GM23248 (cell line): ENCODE measurements around the gene GAS2.

Source experiments
- EZH2 ChIP-seq: fragments of 200-600 bp; sonication (generic); IDR thresholded peaks from 2 replicates; pipeline ENCODE4 v1.6.1; 2018; ENCODE audit warnings: antibody characterized with exemption, mild to moderate bottlenecking; ENCODE audit not compliant: insufficient read depth, poor library complexity, severe bottlenecking
- EZH2phosphoT487 ChIP-seq: fragments of 200-600 bp; sonication (generic); IDR thresholded peaks from 2 replicates; pipeline ENCODE4 v1.6.1; 2018; ENCODE audit warnings: antibody characterized with exemption, moderate library complexity, mild to moderate bottlenecking, low read depth; ENCODE audit not compliant: insufficient read depth

DNA sequence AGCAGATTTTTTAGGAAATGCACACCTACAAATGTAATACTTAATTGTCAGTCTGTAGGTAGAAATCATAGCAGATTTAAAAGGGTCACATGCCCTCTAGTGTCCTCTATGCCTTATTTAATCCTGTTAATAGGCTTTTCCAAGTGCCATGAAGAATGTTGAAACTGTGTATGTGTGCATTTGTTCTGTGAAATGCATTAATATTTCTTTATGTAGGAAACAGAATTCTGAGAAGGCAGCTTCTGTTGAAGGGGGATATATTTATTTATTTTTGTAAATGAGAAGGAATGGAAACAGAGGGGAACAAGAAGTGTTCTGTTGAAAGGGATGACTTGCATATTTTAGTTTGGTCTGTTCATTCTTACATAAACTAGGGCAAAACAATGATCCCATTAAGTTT is 112.2 kb downstream of the GAS2 start:
- no peak for TF ChIP-seq EZH2
- no peak for TF ChIP-seq EZH2phosphoT487
